ENCODE data around the gene IMMP2L. TPM values are rescaled to one million over a fixed set of nuclear protein-coding genes. Genes with fewer than 3 reads are reported as not detected.
"Not testable (repeated sequence)": the region's sequence is repeated elsewhere in the genome, so short reads cannot be mapped to it uniquely, and the experiment has no call there.

Gene IMMP2L
- total RNA-seq, 1 experiment from 2014 or later, result 226 TPM

DNA sequence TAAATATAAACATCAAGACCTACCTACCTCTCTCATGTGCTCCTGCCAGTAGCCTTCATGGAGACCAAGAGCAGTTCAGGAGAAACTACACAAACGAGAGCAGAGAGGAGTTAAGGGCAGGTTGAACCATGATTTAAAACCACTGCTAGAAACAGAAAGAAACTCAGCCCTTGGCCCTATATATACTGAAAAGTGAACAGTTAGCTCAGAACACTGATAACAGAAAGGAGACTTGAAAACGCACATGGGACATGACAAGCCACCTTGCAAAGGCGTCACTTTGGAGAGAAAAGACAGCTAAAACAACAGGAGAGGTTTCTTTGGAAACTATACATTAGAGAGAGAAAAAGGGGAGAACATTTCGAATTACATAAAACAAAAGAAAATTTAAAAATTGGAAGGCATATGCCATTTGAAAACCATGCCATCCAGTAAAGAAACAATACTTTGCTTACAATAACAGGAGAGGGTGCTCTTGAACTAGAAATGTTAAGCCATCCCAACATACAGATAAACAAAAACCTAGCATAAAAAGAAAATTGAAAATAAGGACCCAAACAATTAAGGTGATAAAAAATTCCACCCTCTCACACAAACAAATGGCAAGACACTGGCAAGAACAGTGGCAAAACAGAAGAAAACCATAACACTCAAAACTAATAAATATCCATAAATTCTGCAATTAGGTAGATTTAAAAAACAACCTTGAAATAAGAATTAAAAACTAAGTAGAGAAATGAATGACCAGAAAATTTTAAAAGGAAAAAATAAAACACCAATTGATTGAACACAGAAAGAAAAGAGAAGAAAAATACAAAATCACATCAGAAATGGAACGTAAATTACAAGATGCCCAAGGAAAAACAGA lies 232.7 kb downstream of the IMMP2L start:
- in situ Hi-C loops (cut with HindIII; ENCODE audit: low pct_unique_long_range_greater_than_20kb, low sequenced_read_pairs), result no loop called here
- DNase-seq (ENCODE audit: low read depth), result no peak

GRCh38 chr7:111328487-111328886 lies 233.8 kb downstream of the IMMP2L start:
- in situ Hi-C loops (cut with HindIII; ENCODE audit: low pct_unique_long_range_greater_than_20kb, low sequenced_read_pairs), result no loop called here
- no peak for DNase-seq (ENCODE audit: low read depth)

GRCh38 chr7:111324776-111325175 lies 237.5 kb downstream of the IMMP2L start:
- in situ Hi-C loops (cut with HindIII; ENCODE audit: low pct_unique_long_range_greater_than_20kb, low sequenced_read_pairs), result no loop called here
- no peak for DNase-seq (ENCODE audit: low read depth)

DNA sequence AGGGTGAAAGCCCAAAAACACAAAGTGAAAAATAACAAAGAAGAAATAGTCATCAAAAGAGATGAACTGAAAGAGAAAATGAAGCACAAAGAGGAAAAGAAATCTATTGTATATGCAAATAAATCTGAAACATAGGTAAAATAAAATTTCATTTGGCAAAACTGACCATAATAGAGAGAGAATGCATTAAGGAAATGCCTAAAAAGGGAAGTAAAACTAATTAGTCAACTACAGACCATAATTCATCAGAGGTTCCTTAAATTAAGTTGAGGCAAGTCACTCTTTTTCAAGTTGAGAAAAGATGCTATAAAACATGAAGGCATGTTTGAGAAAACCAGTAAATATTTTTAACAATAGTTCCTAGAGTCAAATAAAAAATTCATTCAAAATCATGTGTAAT lies 238.1 kb downstream of the IMMP2L start:
- no peak for DNase-seq (ENCODE audit: low read depth)
- in situ Hi-C loops (cut with HindIII; ENCODE audit: low pct_unique_long_range_greater_than_20kb, low sequenced_read_pairs), result no loop called here

GRCh38 chr7:111323670-111324069 lies 238.6 kb downstream of the IMMP2L start:
- DNase-seq (ENCODE audit: low read depth); in situ Hi-C loops (cut with HindIII; ENCODE audit: low pct_unique_long_range_greater_than_20kb, low sequenced_read_pairs): not testable (repeated sequence)

- in situ Hi-C loops (cut with HindIII; ENCODE audit: low pct_unique_long_range_greater_than_20kb, low sequenced_read_pairs), result no loop called here
Measured at GRCh38 chr7:111320133-111320532, 242.2 kb downstream of the IMMP2L start.

DNA sequence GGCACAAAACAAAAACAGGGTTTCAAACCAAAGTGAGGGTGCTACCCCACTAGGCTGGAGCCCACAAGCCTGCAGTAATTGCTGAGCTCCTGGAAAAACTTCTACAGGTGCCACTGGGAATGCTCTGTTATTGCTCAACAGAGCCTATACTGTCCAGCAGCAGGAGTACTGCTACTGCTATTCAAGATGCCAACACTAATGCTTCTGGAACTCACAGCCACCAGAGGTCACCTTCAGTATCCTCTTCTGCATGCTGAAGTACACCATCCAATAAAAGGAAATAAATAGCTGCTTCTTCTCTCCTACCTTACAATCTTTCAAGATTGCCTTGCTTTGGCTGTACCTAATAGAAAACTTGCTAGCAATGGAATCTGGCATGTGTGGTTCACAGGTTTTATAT lies 249.3 kb downstream of the IMMP2L start:
- in situ Hi-C loops (cut with HindIII; ENCODE audit: low pct_unique_long_range_greater_than_20kb, low sequenced_read_pairs), result no loop called here
- DNase-seq (ENCODE audit: low read depth), result no peak

More at GRCh38 chr7:111320133-111320532, 242.2 kb downstream of the IMMP2L start:
- no peak for DNase-seq (ENCODE audit: low read depth)

- no peak for DNase-seq (ENCODE audit: low read depth)
- in situ Hi-C loops (cut with HindIII; ENCODE audit: low pct_unique_long_range_greater_than_20kb, low sequenced_read_pairs), result no loop called here
Measured at GRCh38 chr7:111308691-111309090, 253.6 kb downstream of the IMMP2L start.

DNA sequence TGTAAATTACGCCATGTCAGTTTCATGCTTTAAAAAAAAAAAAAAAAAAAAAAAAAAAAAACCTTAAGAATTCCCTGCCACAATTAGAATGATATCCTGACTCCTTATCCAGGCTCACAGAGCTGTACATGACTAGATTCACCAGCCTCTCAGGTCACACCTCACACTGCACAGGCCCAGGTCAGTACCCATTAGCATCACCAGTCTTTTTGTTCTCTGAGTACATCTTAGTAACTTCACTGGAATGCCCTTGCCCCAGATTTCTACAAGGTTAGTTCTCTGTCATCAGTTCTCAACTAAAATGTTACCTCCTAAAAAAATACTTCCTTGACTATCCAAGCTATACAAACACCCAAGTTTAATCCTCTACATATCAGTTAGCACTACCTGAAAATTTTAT lies 260.4 kb downstream of the IMMP2L start:
- no peak for DNase-seq (ENCODE audit: low read depth)
- in situ Hi-C loops (cut with HindIII; ENCODE audit: low pct_unique_long_range_greater_than_20kb, low sequenced_read_pairs), result no loop called here

DNA sequence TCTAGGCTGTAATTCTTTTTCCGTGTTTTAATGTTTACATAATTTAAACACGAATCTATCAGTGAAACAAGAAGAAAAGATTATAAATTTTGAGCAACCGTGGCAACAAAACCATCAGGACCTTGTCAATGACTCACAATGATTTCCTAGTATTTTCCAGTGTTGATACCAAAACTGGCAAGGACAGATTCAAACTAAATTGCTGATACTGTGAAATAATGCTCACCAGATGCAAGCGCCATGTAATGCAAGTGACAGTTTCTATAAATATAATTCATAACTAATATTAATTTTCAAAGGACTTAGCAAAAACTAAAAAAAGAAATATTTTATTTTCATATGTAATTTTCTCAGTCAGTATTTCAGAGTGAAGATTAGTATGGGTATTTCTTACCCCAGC lies 267.8 kb downstream of the IMMP2L start:
- no peak for DNase-seq (ENCODE audit: low read depth)
- in situ Hi-C loops (cut with HindIII; ENCODE audit: low pct_unique_long_range_greater_than_20kb, low sequenced_read_pairs), result no loop called here

GRCh38 chr7:111292026-111292470 lies 270.2 kb downstream of the IMMP2L start:
- no peak for DNase-seq (ENCODE audit: low read depth)
- in situ Hi-C loops (cut with HindIII; ENCODE audit: low pct_unique_long_range_greater_than_20kb, low sequenced_read_pairs), result no loop called here

- in situ Hi-C loops (cut with HindIII; ENCODE audit: low pct_unique_long_range_greater_than_20kb, low sequenced_read_pairs), result no loop called here
- DNase-seq (ENCODE audit: low read depth), result no peak
Measured at GRCh38 chr7:111290982-111291381, 271.3 kb downstream of the IMMP2L start.

- DNase-seq (ENCODE audit: low read depth), result no peak
- in situ Hi-C loops (cut with HindIII; ENCODE audit: low pct_unique_long_range_greater_than_20kb, low sequenced_read_pairs), result no loop called here
Measured at GRCh38 chr7:111290419-111290818, 271.9 kb downstream of the IMMP2L start.

DNA sequence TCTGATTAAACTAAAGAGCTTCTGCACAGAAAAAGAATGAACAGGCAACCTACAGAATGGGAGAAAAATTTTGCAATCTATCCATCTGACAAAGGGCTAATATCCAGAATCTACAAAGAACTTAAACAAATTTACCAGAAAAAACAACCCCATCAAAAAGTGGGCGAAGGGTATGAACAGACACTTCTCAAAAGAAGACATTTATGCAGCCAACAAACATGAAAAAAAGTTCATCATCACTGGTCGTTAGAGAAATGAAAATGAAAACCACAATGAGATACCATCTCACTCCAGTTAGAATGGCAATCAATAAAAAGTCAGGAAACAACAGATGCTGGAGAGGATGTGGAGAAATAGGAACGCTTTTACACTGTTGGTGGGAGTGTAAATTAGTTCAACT lies 273.9 kb downstream of the IMMP2L start:
- in situ Hi-C loops (cut with HindIII; ENCODE audit: low pct_unique_long_range_greater_than_20kb, low sequenced_read_pairs); DNase-seq (ENCODE audit: low read depth): not testable (repeated sequence)

DNA sequence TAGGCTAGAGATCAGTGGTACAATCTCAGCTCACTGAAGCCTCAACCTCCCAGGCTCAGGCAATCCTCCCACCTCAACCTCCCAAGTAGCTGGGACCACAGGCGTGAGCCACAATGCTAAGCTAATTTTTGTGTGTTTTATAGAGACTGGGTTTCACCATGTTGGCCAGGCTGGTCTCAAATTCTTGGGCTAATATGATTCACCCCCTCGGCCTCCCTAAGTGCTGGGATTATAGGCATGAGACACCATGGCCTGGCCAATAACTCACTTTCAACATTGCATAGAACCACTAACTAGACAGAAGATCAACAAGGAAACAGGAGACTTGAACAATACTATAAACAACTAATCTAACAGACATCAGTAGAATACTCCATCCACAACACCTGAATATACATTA lies 279.7 kb downstream of the IMMP2L start:
- in situ Hi-C loops (cut with HindIII; ENCODE audit: low pct_unique_long_range_greater_than_20kb, low sequenced_read_pairs), result no loop called here
- DNase-seq (ENCODE audit: low read depth), result no peak

DNA sequence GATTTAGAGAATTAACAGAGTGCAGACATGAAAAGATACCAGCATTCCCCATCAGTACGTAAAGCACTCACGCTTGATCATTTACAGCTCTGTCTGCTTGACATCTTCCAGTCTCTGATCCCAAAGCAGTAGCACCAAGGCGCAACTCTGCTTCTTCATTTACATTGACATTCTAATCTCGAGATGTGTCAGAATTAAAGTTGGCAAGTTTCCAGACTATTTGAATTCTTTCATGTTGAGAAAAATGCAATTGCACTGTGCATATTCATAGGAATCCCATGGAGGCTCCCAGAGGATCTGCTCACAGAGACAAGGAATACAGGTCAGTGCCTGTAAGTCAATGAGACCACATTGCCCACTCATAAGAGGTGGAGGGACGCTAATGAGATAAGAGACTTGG lies 287.4 kb downstream of the IMMP2L start:
- in situ Hi-C loops (cut with HindIII; ENCODE audit: low pct_unique_long_range_greater_than_20kb, low sequenced_read_pairs), result no loop called here
- DNase-seq (ENCODE audit: low read depth), result no peak

DNA sequence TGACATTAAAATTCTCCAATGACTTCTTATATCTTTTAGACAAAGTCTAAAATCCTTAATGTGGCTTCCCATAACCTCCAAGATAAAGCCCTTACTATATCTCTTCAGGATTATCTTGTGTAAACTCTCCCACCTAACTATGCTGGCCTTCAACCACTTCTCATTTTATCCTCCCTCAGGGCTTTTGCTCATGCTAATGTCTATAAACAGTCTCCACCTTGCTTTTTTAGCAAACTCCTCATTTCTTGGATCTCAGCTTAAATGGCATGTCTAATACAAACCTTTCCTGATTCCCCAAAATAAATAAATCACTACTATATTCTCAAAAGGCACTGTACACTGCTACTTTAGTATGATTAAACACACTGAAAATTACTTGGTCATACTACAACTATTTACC lies 290.2 kb downstream of the IMMP2L start:
- in situ Hi-C loops (cut with HindIII; ENCODE audit: low pct_unique_long_range_greater_than_20kb, low sequenced_read_pairs), result no loop called here
- DNase-seq (ENCODE audit: low read depth), result no peak

DNA sequence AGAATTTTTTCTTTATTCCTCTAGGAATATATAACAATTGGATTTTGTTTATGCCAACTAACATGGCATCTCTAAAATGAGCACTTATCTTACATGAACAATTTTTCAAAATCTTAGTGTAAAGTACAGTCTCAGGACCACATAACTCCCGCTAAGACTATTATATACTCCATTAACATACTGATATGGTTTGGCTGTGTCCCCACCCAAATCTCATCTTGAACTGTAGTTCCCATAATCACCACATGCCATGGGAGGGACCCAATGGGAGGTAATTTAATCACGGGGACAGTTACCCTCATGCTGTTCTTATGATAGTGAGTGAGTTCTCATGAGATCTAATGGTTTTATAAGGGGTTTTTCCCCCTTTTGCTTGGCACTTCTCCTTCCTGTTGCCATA lies 291.5 kb downstream of the IMMP2L start:
- in situ Hi-C loops (cut with HindIII; ENCODE audit: low pct_unique_long_range_greater_than_20kb, low sequenced_read_pairs); DNase-seq (ENCODE audit: low read depth): not testable (repeated sequence)

GRCh38 chr7:111268941-111269340 lies 293.4 kb downstream of the IMMP2L start:
- DNase-seq (ENCODE audit: low read depth), result no peak
- in situ Hi-C loops (cut with HindIII; ENCODE audit: low pct_unique_long_range_greater_than_20kb, low sequenced_read_pairs), result no loop called here

GRCh38 chr7:111266613-111267012 lies 295.7 kb downstream of the IMMP2L start:
- DNase-seq (ENCODE audit: low read depth), result peak; percentile 22
- in situ Hi-C loops (cut with HindIII; ENCODE audit: low pct_unique_long_range_greater_than_20kb, low sequenced_read_pairs), result no loop called here
